ENCODE measurements around the gene PRPF40B. TPM values are rescaled to one million over a fixed set of nuclear protein-coding genes. Genes with fewer than 3 reads are reported as not detected.

Gene PRPF40B
- total and polyA plus RNA-seq, 9 of the 15 experiments (the other 6 are each of a cell fraction or from before 2014, with no cell fraction given), result 0.55 to 10.6 (median 4.8) TPM

GRCh38 chr12:49673446-49674317 lies 50.3 kb downstream of the PRPF40B start (continued):
- TF ChIP-seq E4F1 (CRISPR knock-in tag; IDR thresholded peaks at IDR 0.05; ENCODE audit: borderline replicate concordance) (no peak), NRF1 (conservative IDR thresholded peaks at IDR 0.05 in 1 of 2, IDR thresholded peaks at IDR 0.05 in 1 of 2) (peak in 1 of 2 experiments; percentile 46; a peak in 2 of 4 replicates), SAFB2 (IDR thresholded peaks at IDR 0.05; ENCODE audit: borderline replicate concordance, low read depth, low read length, severe bottlenecking) (no peak), SLC30A9 (CRISPR knock-in tag; IDR thresholded peaks at IDR 0.05) (no peak), ZNF23 (CRISPR knock-in tag; IDR thresholded peaks at IDR 0.05) (no peak), CC2D1A (IDR thresholded peaks at IDR 0.05) (no peak), BCL6 (CRISPR knock-in tag; IDR thresholded peaks at IDR 0.05) (no peak), ZNF224 (CRISPR knock-in tag; IDR thresholded peaks at IDR 0.05) (no peak), IRF2 (CRISPR knock-in tag; IDR thresholded peaks at IDR 0.05) (no peak), FOXP1 (CRISPR knock-in tag; IDR thresholded peaks at IDR 0.05) (0 out of 2 replicates have a peak, but pooled peaks have one; percentile 38), DLX4 (CRISPR knock-in tag; IDR thresholded peaks at IDR 0.05) (no peak), HNRNPK (IDR thresholded peaks at IDR 0.05; ENCODE audit: low read depth, low read length, poor library complexity, severe bottlenecking) (no peak), CHAMP1 (IDR thresholded peaks at IDR 0.05) (no peak), THRA (IDR thresholded peaks at IDR 0.05) (no peak), MBD1 (CRISPR knock-in tag; IDR thresholded peaks at IDR 0.05) (no peak), THRAP3 (IDR thresholded peaks at IDR 0.05; ENCODE audit: borderline replicate concordance) (no peak), ZBTB9 (CRISPR knock-in tag; IDR thresholded peaks at IDR 0.05) (peak; percentile 64; the same call in 1 of the 2 replicates)

Data from K562 (cell line).